ENCODE measurements around the gene PRKCZ. TPM values are rescaled to one million over a fixed set of nuclear protein-coding genes. Genes with fewer than 3 reads are reported as not detected.
A peak's percentile ranks its signal among the peaks of the same experiment; 100 is the strongest.

Gene PRKCZ
- total and polyA plus RNA-seq, 9 of the 15 experiments (the other 6 are each of a cell fraction or from before 2014, with no cell fraction given), result 0.07 to 3.1 (median 1.3) TPM

GRCh38 chr1:2189459-2190425 is 139.5 kb downstream of the PRKCZ start (continued):
- TF ChIP-seq ZMIZ1 (IDR thresholded peaks at IDR 0.05; ENCODE audit: low read depth in 2 of 2, low read length in 2 of 2) (no peak; a peak in 1 of 4 replicates), ZNF75A (CRISPR knock-in tag; IDR thresholded peaks at IDR 0.05) (no peak), KLF16 (IDR thresholded peaks at IDR 0.05) (0 out of 2 replicates have a peak, but pooled peaks have one; percentile 59), CC2D1A (IDR thresholded peaks at IDR 0.05) (no peak), EZH2 (IDR thresholded peaks at IDR 0.05; ENCODE audit: borderline replicate concordance, low read depth, low read length) (no peak), ZNF785 (CRISPR knock-in tag; IDR thresholded peaks at IDR 0.05) (no peak), CBFB (CRISPR knock-in tag; IDR thresholded peaks at IDR 0.05) (peak; percentile 35; the same call in 1 of the 2 replicates), NR4A1 (CRISPR knock-in tag; IDR thresholded peaks at IDR 0.05) (0 out of 2 replicates have a peak, but pooled peaks have one; percentile 42), NR4A1 (tag; IDR thresholded peaks at IDR 0.05) (0 out of 2 replicates have a peak, but pooled peaks have one; percentile 29), MTF1 (CRISPR knock-in tag; IDR thresholded peaks at IDR 0.05; ENCODE audit: borderline replicate concordance) (no peak), CREM (IDR thresholded peaks at IDR 0.05; ENCODE audit: low read depth) (peak; percentile 94), ELF2 (CRISPR knock-in tag; IDR thresholded peaks at IDR 0.05) (no peak), KDM2B (CRISPR knock-in tag; IDR thresholded peaks at IDR 0.05) (peak; percentile 15; the same call in 1 of the 2 replicates), MEF2A (IDR thresholded peaks at IDR 0.05; ENCODE audit: control insufficient read depth, low read depth, low read length) (no peak), MLX (CRISPR knock-in tag; conservative IDR thresholded peaks at IDR 0.05) (no peak), COPS2 (conservative IDR thresholded peaks at IDR 0.05) (no peak), HEY1 (CRISPR knock-in tag; IDR thresholded peaks at IDR 0.05; ENCODE audit: borderline replicate concordance) (no peak), HNRNPK (IDR thresholded peaks at IDR 0.05; ENCODE audit: low read depth, low read length, poor library complexity, severe bottlenecking) (no peak), NR0B1 (IDR thresholded peaks at IDR 0.05; ENCODE audit: partially characterized antibody) (no peak)
